ENCODE measurements around the gene CRACR2A. TPM values are rescaled to one million over a fixed set of nuclear protein-coding genes. Genes with fewer than 3 reads are reported as not detected.

Gene CRACR2A
- total and polyA plus RNA-seq, 2 of the 8 experiments (the other 6 are each of a cell fraction or from before 2014, with no cell fraction given): 0.85 to 3.2 TPM

- WGBS, 2 experiments (ENCODE audit: extremely low coverage in 1 of 2, insufficient coverage in 1 of 2, insufficient read length in 1 of 2, insufficient replicate concordance in 2 of 2, low coverage in 1 of 2, low lambda C conversion rate in 2 of 2, missing lambda C conversion rate in 1 of 2): 90% methylated on average over 15 of the region's 15 CpGs; no CpG with 5 or more reads in 1 of the 2 experiments
- Histone ChIP-seq H3K4me2 (ENCODE audit: insufficient read depth in 1 of 2, low read depth in 2 of 2, low read length in 2 of 2) (no peak overlapping the region), H2BK120ac (replicated peaks; ENCODE audit: low read depth, low read length) (no peak overlapping the region), H3K27ac (ENCODE audit: low read depth, low read length) (no peak overlapping the region), H3K14ac (ENCODE audit: insufficient read length) (no peak overlapping the region), H3K4me3 (ENCODE audit: extremely low read depth in 1 of 4, insufficient read depth in 2 of 4, low read depth in 3 of 4, low read length in 4 of 4) (no peak overlapping the region), H3K18ac (ENCODE audit: extremely low read depth, low read length) (no peak overlapping the region), H3K4ac (replicated peaks; ENCODE audit: insufficient read length, low read depth, low read length) (no peak overlapping the region), H3K56ac (replicated peaks; ENCODE audit: insufficient read length, low read depth, low read length) (no peak overlapping the region), H3K23me2 (ENCODE audit: low read depth, low read length) (no peaks in the 10 kb centered on the region), H2BK12ac (ENCODE audit: low read depth, low read length) (no peak overlapping the region), H3K27me3 (replicated peaks in 1 of 4; ENCODE audit: control insufficient read depth in 3 of 4, extremely low read depth in 1 of 4, insufficient read depth in 3 of 4, low read length in 3 of 4) (no peaks in the 10 kb centered on the region), H3K23ac (ENCODE audit: insufficient read length) (no peak overlapping the region), H2BK20ac (ENCODE audit: low read length) (no peak overlapping the region), H2AK5ac (ENCODE audit: low read depth, low read length) (no peak overlapping the region), H2BK15ac (ENCODE audit: low read length) (no peak overlapping the region), H4K91ac (replicated peaks; ENCODE audit: insufficient read length, low read length) (no peak overlapping the region), H3K9me3 (ENCODE audit: insufficient read depth in 2 of 2, low read depth in 1 of 2, low read length in 1 of 2) (peaks cover 2 to 6% of the 10 kb centered on the region in 2 experiments; a peak in 2 of 4 replicates), H3K79me1 (ENCODE audit: low read depth, low read length) (no peaks in the 10 kb centered on the region), H4K8ac (ENCODE audit: extremely low read depth, insufficient read depth, low read length) (no peak overlapping the region), H4K20me1 (replicated peaks in 1 of 2; ENCODE audit: control insufficient read depth in 1 of 2, insufficient read depth in 2 of 2, low read length in 2 of 2) (no peaks in the 10 kb centered on the region), H3K9ac (replicated peaks in 1 of 4; ENCODE audit: extremely low read depth in 1 of 4, low read depth in 3 of 4, low read length in 3 of 4) (no peak overlapping the region), H2BK5ac (ENCODE audit: low read depth, low read length) (no peak overlapping the region), H2AFZ (ENCODE audit: low read length) (no peak overlapping the region), H3K36me3 (ENCODE audit: control insufficient read depth in 2 of 4, insufficient read depth in 4 of 4, low read length in 3 of 4) (no peaks in the 10 kb centered on the region; a peak in 1 of 8 replicates), H4K5ac (ENCODE audit: insufficient read length, low read depth, low read length) (no peak overlapping the region), H3K79me2 (ENCODE audit: control insufficient read depth in 1 of 2, insufficient read depth in 2 of 2, low read length in 2 of 2) (no peaks in the 10 kb centered on the region), H3K4me1 (replicated peaks in 1 of 4; ENCODE audit: control insufficient read depth in 3 of 4, insufficient read depth in 4 of 4, low read length in 3 of 4) (peaks cover 0 to 7% (median 0%) of the 10 kb centered on the region in 4 experiments; a peak in 3 of 7 replicates)
- no peak for FAIRE-seq
- DNase-seq (ENCODE audit: low read depth in 1 of 2, low spot score in 2 of 2): no peak
- POLR2A ChIA-PET (ENCODE audit: partially characterized antibody): no interaction called here
- CTCF ChIA-PET (ENCODE audit: partially characterized antibody): interaction anchor here (1.2 kb wide), 1 partner anchor 279 kb away, joined by 6 read pairs; no protein-coding TSS in a partner anchor
- no peak for TF ChIP-seq YY1 (IDR thresholded peaks at IDR 0.05; ENCODE audit: low read depth, low read length)
- no peak for TF ChIP-seq SIRT6 (IDR thresholded peaks at IDR 0.05; ENCODE audit: low read length)
- TF ChIP-seq ZNF274 (IDR thresholded peaks at IDR 0.05; ENCODE audit: borderline replicate concordance, extremely low read depth, low read length): no peak
- TF ChIP-seq ASH2L (IDR thresholded peaks at IDR 0.05; ENCODE audit: low read length): no peak
- no peak for TF ChIP-seq CBX5 (IDR thresholded peaks at IDR 0.05; ENCODE audit: low read depth, low read length)
- TF ChIP-seq PHF8 (conservative IDR thresholded peaks at IDR 0.05; ENCODE audit: low read depth, low read length): no peak
- no peak for TF ChIP-seq RXRA (IDR thresholded peaks at IDR 0.05; ENCODE audit: insufficient read depth, low read depth, low read length)
- TF ChIP-seq SUZ12 (IDR thresholded peaks at IDR 0.05; ENCODE audit: low read length): no peak
- TF ChIP-seq SIN3A (conservative IDR thresholded peaks at IDR 0.05 in 1 of 2, IDR thresholded peaks at IDR 0.05 in 1 of 2; ENCODE audit: low read depth in 1 of 2, low read length in 2 of 2): no peak
- TF ChIP-seq POU5F1 (IDR thresholded peaks at IDR 0.05; ENCODE audit: low read depth, low read length): no peak
- no peak for TF ChIP-seq CEBPB (IDR thresholded peaks at IDR 0.05; ENCODE audit: low read depth, low read length)
- TF ChIP-seq GTF2F1 (IDR thresholded peaks at IDR 0.05; ENCODE audit: borderline replicate concordance, low read depth, low read length): no peak
- TF ChIP-seq CHD2 (IDR thresholded peaks at IDR 0.05; ENCODE audit: low read length): no peak
These were observed 173.3 kb downstream of the CRACR2A start for GRCh38 chr12:3579446-3580093.
